ENCODE measurements around the gene GALNT13. TPM values are rescaled to one million over a fixed set of nuclear protein-coding genes. Genes with fewer than 3 reads are reported as not detected.

GALNT13 gene
- total and polyA plus RNA-seq, 2 of the 13 experiments (the other 11 are each of a cell fraction or from before 2014, with no cell fraction given) = 1.3 to 5.0 TPM

DNA sequence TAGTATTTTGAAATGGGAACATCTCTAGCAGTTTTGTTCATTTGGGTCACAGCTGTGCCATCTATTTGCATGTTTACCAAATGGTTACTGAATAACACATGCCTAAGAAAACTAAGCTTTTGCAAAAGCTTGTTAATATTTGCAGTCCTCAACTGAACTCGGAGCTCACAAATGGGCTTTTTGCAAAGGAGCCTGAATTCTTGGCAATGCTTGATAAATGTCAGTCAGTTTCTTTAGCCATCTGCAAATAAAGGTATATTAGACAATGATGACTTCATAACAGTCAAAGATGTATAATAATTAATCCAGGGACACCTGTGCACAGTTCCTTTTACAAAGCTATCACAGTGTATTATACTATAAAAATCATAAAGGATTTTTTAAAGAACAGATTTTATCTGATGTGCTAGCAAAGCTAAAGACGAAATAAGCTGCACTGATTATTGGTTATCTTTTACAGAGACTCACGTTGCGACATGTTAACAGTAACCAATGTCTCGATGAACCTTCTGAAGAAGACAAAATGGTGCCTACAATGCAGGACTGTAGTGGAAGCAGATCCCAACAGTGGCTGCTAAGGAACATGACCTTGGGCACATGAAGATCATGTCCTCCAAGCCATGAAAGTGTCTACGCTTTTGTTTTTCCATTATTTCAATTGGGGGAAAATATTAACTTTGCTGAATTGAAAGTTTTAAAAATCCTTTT lies 578.4 kb downstream of the GALNT13 start (continued):
- TF ChIP-seq SMAD1 (CRISPR knock-in tag; IDR thresholded peaks at IDR 0.05; ENCODE audit: borderline replicate concordance, low read depth) = no peak
- TF ChIP-seq ZNF780A (CRISPR knock-in tag; IDR thresholded peaks at IDR 0.05) = no peak
- peak; percentile 94 for TF ChIP-seq NFIC (IDR thresholded peaks at IDR 0.05; ENCODE audit: low read length)
- no peak for TF ChIP-seq RARG (CRISPR knock-in tag; IDR thresholded peaks at IDR 0.05; ENCODE audit: low read depth)
- TF ChIP-seq ZNF598 (CRISPR knock-in tag; IDR thresholded peaks at IDR 0.05; ENCODE audit: borderline replicate concordance) = no peak
- TF ChIP-seq ZNF136 (CRISPR knock-in tag; IDR thresholded peaks at IDR 0.05; ENCODE audit: low read depth) = no peak
- TF ChIP-seq MED1 (CRISPR knock-in tag; IDR thresholded peaks at IDR 0.05) = peak; percentile 91
- TF ChIP-seq HNRNPL (IDR thresholded peaks at IDR 0.05; ENCODE audit: low read depth, low read length) = no peak
- TF ChIP-seq, protein P1, sequence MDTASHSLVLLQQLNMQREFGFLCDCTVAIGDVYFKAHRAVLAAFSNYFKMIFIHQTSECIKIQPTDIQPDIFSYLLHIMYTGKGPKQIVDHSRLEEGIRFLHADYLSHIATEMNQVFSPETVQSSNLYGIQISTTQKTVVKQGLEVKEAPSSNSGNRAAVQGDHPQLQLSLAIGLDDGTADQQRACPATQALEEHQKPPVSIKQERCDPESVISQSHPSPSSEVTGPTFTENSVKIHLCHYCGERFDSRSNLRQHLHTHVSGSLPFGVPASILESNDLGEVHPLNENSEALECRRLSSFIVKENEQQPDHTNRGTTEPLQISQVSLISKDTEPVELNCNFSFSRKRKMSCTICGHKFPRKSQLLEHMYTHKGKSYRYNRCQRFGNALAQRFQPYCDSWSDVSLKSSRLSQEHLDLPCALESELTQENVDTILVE (CRISPR knock-in tag; IDR thresholded peaks at IDR 0.05) = peak; percentile 90
- TF ChIP-seq RCOR2 (CRISPR knock-in tag; IDR thresholded peaks at IDR 0.05) = no peak; the same call in 1 of the 2 replicates
- TF ChIP-seq, protein P2, sequence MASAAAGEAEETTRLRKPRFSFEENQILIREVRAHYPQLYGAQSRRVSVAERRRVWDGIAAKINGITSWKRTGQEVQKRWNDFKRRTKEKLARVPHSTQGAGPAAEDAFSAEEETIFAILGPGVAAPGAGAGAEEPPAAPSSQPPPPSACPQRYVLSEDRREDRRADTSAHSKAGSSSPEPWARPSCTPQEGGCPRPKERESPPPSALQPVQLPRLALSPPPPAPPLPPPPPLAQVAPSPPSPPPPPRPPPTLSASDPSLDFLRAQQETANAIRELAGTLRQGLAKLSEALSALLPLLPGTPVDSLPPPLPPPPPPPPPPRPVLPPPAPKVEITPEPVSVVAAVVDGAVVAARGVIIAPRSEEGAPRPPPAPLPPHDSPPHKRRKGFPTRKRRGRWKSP (CRISPR knock-in tag; IDR thresholded peaks at IDR 0.05) = no peak
- no peak for TF ChIP-seq U2AF1 (optimal IDR thresholded peaks at IDR 0.05; ENCODE audit: low read depth, low read length)
- TF ChIP-seq, protein P3, sequence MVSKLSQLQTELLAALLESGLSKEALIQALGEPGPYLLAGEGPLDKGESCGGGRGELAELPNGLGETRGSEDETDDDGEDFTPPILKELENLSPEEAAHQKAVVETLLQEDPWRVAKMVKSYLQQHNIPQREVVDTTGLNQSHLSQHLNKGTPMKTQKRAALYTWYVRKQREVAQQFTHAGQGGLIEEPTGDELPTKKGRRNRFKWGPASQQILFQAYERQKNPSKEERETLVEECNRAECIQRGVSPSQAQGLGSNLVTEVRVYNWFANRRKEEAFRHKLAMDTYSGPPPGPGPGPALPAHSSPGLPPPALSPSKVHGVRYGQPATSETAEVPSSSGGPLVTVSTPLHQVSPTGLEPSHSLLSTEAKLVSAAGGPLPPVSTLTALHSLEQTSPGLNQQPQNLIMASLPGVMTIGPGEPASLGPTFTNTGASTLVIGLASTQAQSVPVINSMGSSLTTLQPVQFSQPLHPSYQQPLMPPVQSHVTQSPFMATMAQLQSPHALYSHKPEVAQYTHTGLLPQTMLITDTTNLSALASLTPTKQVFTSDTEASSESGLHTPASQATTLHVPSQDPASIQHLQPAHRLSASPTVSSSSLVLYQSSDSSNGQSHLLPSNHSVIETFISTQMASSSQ (IDR thresholded peaks at IDR 0.05; ENCODE audit: low read depth) = peak; percentile 99
- TF ChIP-seq, protein P3 (CRISPR knock-in tag; IDR thresholded peaks at IDR 0.05; ENCODE audit: borderline replicate concordance) = peak; percentile 99
- no peak for TF ChIP-seq ZNF720 (CRISPR knock-in tag; IDR thresholded peaks at IDR 0.05)
- TF ChIP-seq ZNF775 (CRISPR knock-in tag; IDR thresholded peaks at IDR 0.05; ENCODE audit: borderline replicate concordance) = no peak
- TF ChIP-seq AKAP8 (CRISPR knock-in tag; IDR thresholded peaks at IDR 0.05) = no peak
- no peak for TF ChIP-seq ZSCAN25 (CRISPR knock-in tag; IDR thresholded peaks at IDR 0.05)
- no peak for TF ChIP-seq ZC3H4 (CRISPR knock-in tag; IDR thresholded peaks at IDR 0.05; ENCODE audit: borderline replicate concordance)
- peak; percentile 61; the same call in 1 of the 2 replicates for TF ChIP-seq ERF (CRISPR knock-in tag; IDR thresholded peaks at IDR 0.05)
- peak; percentile 99 for TF ChIP-seq FOXA3 (CRISPR knock-in tag; IDR thresholded peaks at IDR 0.05)
- TF ChIP-seq, protein P4, sequence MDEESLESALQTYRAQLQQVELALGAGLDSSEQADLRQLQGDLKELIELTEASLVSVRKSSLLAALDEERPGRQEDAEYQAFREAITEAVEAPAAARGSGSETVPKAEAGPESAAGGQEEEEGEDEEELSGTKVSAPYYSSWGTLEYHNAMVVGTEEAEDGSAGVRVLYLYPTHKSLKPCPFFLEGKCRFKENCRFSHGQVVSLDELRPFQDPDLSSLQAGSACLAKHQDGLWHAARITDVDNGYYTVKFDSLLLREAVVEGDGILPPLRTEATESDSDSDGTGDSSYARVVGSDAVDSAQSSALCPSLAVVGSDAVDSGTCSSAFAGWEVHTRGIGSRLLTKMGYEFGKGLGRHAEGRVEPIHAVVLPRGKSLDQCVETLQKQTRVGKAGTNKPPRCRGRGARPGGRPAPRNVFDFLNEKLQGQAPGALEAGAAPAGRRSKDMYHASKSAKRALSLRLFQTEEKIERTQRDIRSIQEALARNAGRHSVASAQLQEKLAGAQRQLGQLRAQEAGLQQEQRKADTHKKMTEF (CRISPR knock-in tag; IDR thresholded peaks at IDR 0.05) = peak; percentile 76
- peak; percentile 75 for TF ChIP-seq ZEB1 (IDR thresholded peaks at IDR 0.05; ENCODE audit: insufficient replicate concordance, low read depth)
- TF ChIP-seq ZNF326 (CRISPR knock-in tag; IDR thresholded peaks at IDR 0.05; ENCODE audit: borderline replicate concordance) = no peak
